Measurements from ENCODE around the gene CEP128.

CEP128 gene

GRCh38 chr14:80941241-80942185 is at the start of gene CEP128:
TSS of gene CEP128 (minus strand) at chr14:80941738.
- TF ChIP-seq, protein P1, sequence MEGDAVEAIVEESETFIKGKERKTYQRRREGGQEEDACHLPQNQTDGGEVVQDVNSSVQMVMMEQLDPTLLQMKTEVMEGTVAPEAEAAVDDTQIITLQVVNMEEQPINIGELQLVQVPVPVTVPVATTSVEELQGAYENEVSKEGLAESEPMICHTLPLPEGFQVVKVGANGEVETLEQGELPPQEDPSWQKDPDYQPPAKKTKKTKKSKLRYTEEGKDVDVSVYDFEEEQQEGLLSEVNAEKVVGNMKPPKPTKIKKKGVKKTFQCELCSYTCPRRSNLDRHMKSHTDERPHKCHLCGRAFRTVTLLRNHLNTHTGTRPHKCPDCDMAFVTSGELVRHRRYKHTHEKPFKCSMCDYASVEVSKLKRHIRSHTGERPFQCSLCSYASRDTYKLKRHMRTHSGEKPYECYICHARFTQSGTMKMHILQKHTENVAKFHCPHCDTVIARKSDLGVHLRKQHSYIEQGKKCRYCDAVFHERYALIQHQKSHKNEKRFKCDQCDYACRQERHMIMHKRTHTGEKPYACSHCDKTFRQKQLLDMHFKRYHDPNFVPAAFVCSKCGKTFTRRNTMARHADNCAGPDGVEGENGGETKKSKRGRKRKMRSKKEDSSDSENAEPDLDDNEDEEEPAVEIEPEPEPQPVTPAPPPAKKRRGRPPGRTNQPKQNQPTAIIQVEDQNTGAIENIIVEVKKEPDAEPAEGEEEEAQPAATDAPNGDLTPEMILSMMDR (IDR thresholded peaks at IDR 0.05; ENCODE audit: control insufficient read depth, extremely low read depth, insufficient read depth) = no peak
- DNase-seq (ENCODE audit: low read depth) = peak; percentile 95
- peak within 1 kb of the TSS; percentile 76 for H3K4me3 ChIP-seq (ENCODE audit: low read depth, low read length)

DNA sequence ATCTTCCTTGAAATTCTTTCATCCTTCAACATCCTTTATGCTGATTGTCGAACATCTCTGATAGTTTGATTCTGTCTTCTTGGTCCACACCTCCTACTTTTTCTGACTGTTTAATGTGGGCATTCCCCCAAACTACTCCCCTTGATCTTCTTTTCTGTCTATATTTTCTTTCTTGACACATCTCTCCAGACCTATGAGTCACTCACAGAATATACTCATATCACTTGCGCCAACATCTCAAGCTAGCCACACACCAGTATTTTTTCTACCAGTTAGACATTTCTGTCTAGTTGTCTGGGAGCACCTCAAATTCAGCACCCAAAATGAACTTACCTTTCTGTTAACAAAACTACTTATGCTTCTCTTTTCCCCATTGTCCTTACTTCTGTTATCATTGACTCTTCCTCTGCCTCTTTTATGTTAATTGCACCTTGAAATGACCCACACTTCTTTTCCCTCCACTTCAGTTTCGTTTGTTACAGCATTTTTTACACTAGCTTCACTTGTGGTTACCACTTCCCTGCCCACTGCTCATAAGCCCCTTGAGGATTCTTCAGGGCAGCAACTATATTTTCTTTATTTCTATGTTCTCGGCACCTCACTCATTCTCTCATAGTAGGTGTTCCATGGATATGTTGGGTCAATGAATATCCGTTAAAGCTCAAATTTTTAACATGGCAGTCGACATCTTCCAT is 47.3 kb upstream of the CEP128 start:
- no peak for DNase-seq (ENCODE audit: low read depth)
- H3K4me3 ChIP-seq (ENCODE audit: low read depth, low read length) = no peak overlapping the region
- TF ChIP-seq, protein P1 (IDR thresholded peaks at IDR 0.05; ENCODE audit: control insufficient read depth, extremely low read depth, insufficient read depth) = no peak

DNA sequence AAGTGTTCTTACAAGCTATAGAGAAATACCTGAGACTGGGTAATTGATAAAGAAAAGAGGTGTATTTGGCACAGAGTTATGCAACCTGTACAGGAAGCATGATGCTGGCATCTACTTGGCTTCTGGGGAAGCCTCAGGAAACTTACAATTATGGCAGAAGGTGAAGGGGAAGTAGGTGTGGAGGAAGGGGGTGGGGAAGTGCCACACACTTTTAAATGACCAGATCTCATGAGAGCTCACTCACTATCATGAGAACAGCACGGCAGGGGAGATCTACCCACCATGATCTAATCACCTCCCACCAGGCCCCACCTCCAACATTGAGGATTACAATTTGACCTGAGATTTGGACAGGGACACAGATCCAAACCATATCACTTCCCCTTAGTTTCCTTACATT is 46.7 kb upstream of the CEP128 start:
- TF ChIP-seq, protein P1 (IDR thresholded peaks at IDR 0.05; ENCODE audit: control insufficient read depth, extremely low read depth, insufficient read depth) = no peak
- no peak for DNase-seq (ENCODE audit: low read depth)
- H3K4me3 ChIP-seq (ENCODE audit: low read depth, low read length) = no peak overlapping the region

GRCh38 chr14:80987235-80988032 is 45.9 kb upstream of the CEP128 start:
- H3K4me3 ChIP-seq (ENCODE audit: low read depth, low read length) = no peak overlapping the region
- TF ChIP-seq, protein P1 (IDR thresholded peaks at IDR 0.05; ENCODE audit: control insufficient read depth, extremely low read depth, insufficient read depth) = peak; percentile 95
- peak; percentile 31 for DNase-seq (ENCODE audit: low read depth)

DNA sequence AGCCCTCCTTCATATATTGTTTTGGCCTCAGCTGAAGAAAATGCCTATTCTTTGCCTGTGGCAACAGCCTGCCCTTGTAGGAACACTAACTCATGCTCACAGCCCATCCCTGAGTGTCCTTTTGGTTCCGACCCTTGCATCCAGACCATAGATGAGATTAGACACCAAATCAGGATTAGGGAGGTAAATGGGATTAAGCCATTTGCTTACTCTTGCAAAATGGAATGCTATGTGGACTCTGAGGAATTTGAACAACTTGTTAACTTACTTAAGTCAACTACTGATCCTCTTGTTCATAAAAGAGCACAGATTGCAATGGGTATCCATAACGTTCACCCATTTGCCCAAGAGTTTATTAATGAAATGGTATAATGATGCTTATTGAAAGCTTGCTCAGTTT is 41.2 kb upstream of the CEP128 start:
- TF ChIP-seq, protein P1 (IDR thresholded peaks at IDR 0.05; ENCODE audit: control insufficient read depth, extremely low read depth, insufficient read depth) = no peak
- no peak overlapping the region for H3K4me3 ChIP-seq (ENCODE audit: low read depth, low read length)
- no peak for DNase-seq (ENCODE audit: low read depth)

- TF ChIP-seq, protein P1 (IDR thresholded peaks at IDR 0.05; ENCODE audit: control insufficient read depth, extremely low read depth, insufficient read depth) = no peak
- H3K4me3 ChIP-seq (ENCODE audit: low read depth, low read length) = no peak overlapping the region
- no peak for DNase-seq (ENCODE audit: low read depth)
These were observed 40.1 kb upstream of the CEP128 start for GRCh38 chr14:80981673-80982072.

All from LNCaP clone FGC (cell line).